GM13977 (cell line): ENCODE results near the gene MAN1C1.

ENCODE experiments used
- DNase-seq: peaks from one replicate; pipeline ENCODE4 v3.0.0; 2012; ENCODE audit warnings: low spot score
- in situ Hi-C: fragments of 300-500 bp; cut with MboI; formaldehyde crosslinking; loops from one replicate; pipeline ENCODE4 v1.12.0; 2022; ENCODE audit warnings: low sequenced_read_pairs, low pct_unique_long_range_greater_than_20kb, mixed read lengths, inconsistent platforms; ENCODE audit not compliant: unreplicated experiment
- TF ChIP-seq, protein P1 (sequence below): IDR thresholded peaks from 2 replicates; pipeline ENCODE4 v1.5.1; 2012; ENCODE audit warnings: mild to moderate bottlenecking, control low read depth; ENCODE audit not compliant: insufficient read depth; ENCODE audit errors: extremely low read depth, missing control alignments

MAN1C1 gene

GRCh38 chr1:25623731-25624130, 7.1 kb downstream of the MAN1C1 start:
- TF ChIP-seq, protein P1, sequence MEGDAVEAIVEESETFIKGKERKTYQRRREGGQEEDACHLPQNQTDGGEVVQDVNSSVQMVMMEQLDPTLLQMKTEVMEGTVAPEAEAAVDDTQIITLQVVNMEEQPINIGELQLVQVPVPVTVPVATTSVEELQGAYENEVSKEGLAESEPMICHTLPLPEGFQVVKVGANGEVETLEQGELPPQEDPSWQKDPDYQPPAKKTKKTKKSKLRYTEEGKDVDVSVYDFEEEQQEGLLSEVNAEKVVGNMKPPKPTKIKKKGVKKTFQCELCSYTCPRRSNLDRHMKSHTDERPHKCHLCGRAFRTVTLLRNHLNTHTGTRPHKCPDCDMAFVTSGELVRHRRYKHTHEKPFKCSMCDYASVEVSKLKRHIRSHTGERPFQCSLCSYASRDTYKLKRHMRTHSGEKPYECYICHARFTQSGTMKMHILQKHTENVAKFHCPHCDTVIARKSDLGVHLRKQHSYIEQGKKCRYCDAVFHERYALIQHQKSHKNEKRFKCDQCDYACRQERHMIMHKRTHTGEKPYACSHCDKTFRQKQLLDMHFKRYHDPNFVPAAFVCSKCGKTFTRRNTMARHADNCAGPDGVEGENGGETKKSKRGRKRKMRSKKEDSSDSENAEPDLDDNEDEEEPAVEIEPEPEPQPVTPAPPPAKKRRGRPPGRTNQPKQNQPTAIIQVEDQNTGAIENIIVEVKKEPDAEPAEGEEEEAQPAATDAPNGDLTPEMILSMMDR = no peak
- in situ Hi-C loops = no loop called here
- no peak for DNase-seq

DNA sequence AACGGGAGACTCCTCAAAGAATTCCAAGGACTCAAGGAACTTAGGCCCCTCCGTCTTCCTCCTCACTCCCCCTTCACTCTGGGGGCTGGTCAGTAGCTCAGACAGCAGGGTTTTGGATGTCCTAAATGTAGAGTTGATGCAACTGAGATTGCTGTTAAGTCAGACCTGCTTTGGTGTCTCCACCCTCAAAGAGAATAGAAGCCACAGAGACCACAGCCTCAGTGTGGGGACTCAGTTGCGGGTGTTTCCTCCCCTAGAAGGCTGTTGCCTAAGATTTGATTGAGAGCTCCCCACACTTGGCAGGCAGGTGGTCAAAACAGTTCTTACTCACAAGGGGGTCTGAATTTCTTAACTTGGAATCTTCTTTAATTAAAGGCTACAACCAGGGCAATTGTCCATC, 7.6 kb downstream of the MAN1C1 start:
- in situ Hi-C loops = no loop called here

GRCh38 chr1:25624604-25625003, 8.0 kb downstream of the MAN1C1 start:
- in situ Hi-C loops = no loop called here

More for the DNA sequence above, 7.6 kb downstream of the MAN1C1 start:
- TF ChIP-seq, protein P1 = no peak
- DNase-seq = no peak

GRCh38 chr1:25626018-25626417, 9.4 kb downstream of the MAN1C1 start:
- in situ Hi-C loops = no loop called here
- no peak for DNase-seq
- TF ChIP-seq, protein P1 = no peak

More at GRCh38 chr1:25624604-25625003, 8.0 kb downstream of the MAN1C1 start:
- DNase-seq = no peak
- TF ChIP-seq, protein P1 = no peak

DNA sequence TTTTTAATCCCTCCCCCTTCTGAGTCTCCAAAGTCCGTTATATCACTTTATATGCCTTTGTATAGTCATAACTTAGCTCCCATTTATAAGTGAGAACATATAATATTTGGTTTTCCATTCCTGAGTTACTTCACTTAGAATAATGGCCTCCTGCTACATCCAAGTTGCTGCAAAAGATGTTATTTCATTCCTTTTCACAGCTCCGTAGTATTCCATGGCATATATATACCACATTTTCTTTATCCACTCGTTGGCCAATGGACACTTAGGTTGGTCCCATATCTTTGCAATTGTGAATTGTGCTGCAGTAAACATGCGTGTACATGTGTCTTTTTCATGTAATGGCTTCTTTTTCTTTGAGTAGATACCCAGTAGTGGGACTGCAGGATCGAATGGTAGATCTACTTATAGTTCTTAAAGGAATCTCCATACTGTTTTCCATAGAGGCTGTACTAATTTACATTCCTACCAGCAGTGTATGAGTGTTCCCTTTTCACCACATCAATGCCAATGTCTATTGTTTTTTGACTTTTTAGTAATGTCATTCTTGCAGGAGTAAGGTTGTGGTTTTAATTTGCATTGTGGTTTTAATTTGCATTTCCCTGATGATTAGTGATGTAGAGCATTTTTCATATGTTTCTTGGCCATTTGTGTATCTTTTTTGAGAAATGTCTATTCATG, 12.3 kb downstream of the MAN1C1 start:
- TF ChIP-seq, protein P1 = no peak
- DNase-seq = no peak
- in situ Hi-C loops = no loop called here

- in situ Hi-C loops = no loop called here
- DNase-seq = no peak
- TF ChIP-seq, protein P1 = no peak
These were observed 13.2 kb downstream of the MAN1C1 start for GRCh38 chr1:25629836-25630235.
